ENCODE data around the gene RAB3IL1.

- TF ChIP-seq POLR2AphosphoS5 (IDR thresholded peaks at IDR 0.05; ENCODE audit: borderline replicate concordance, low read depth, low read length) (no peak), EZH2 (IDR thresholded peaks at IDR 0.05) (no peak)
Measured at GRCh38 chr11:61850687-61851086, 66.7 kb downstream of the RAB3IL1 start.

Data from SK-N-MC (cell line).